HG02943 (cell line): ENCODE data around the gene TBX20.
"Not testable (repeated sequence)": the region's sequence is repeated elsewhere in the genome, so short reads cannot be mapped to it uniquely, and the experiment has no call there.

Experiments
- ATAC-seq: cut with Tn5 transposase; IDR thresholded peaks from one replicate; pipeline ENCODE4 v1.9.1; 2021; ENCODE audit warnings: mild to moderate bottlenecking, low read depth, moderate library complexity; ENCODE audit not compliant: unreplicated experiment

Gene TBX20

GRCh38 chr7:35228496-35229051, 25.3 kb downstream of the TBX20 start:
- not testable (repeated sequence) for ATAC-seq

GRCh38 chr7:35227438-35227837, 26.5 kb downstream of the TBX20 start:
- not testable (repeated sequence) for ATAC-seq

- not testable (repeated sequence) for ATAC-seq
Measured at GRCh38 chr7:35222445-35222844, 31.5 kb downstream of the TBX20 start.

- ATAC-seq, result not testable (repeated sequence)
Measured at GRCh38 chr7:35220176-35220575, 33.7 kb downstream of the TBX20 start.

GRCh38 chr7:35216033-35216432, 37.9 kb downstream of the TBX20 start:
- not testable (repeated sequence) for ATAC-seq

- not testable (repeated sequence) for ATAC-seq
Measured at GRCh38 chr7:35215063-35215462, 38.8 kb downstream of the TBX20 start.

- ATAC-seq, result not testable (repeated sequence)
Measured at GRCh38 chr7:35206924-35207323, 47.0 kb downstream of the TBX20 start.

- ATAC-seq, result not testable (repeated sequence)
Measured at GRCh38 chr7:35204850-35205249, 49.0 kb downstream of the TBX20 start.

GRCh38 chr7:35204031-35204430, 49.9 kb downstream of the TBX20 start:
- not testable (repeated sequence) for ATAC-seq

GRCh38 chr7:35202353-35202752, 51.5 kb downstream of the TBX20 start:
- not testable (repeated sequence) for ATAC-seq

GRCh38 chr7:35200170-35200569, 53.7 kb downstream of the TBX20 start:
- ATAC-seq, result not testable (repeated sequence)

- ATAC-seq, result not testable (repeated sequence)
Measured at GRCh38 chr7:35198370-35199140, 55.3 kb downstream of the TBX20 start.

GRCh38 chr7:35191571-35191970, 62.3 kb downstream of the TBX20 start:
- not testable (repeated sequence) for ATAC-seq

- not testable (repeated sequence) for ATAC-seq
Measured at GRCh38 chr7:35190146-35190773, 63.6 kb downstream of the TBX20 start.

- ATAC-seq, result not testable (repeated sequence)
Measured at GRCh38 chr7:35186751-35187150, 67.1 kb downstream of the TBX20 start.

- ATAC-seq, result no peak
Measured at GRCh38 chr7:35185908-35186731, 67.8 kb downstream of the TBX20 start.

GRCh38 chr7:35185578-35185907, 68.4 kb downstream of the TBX20 start:
- ATAC-seq, result not testable (repeated sequence)

GRCh38 chr7:35184961-35185360, 68.9 kb downstream of the TBX20 start:
- not testable (repeated sequence) for ATAC-seq

- ATAC-seq, result not testable (repeated sequence)
Measured at GRCh38 chr7:35183873-35184503, 69.9 kb downstream of the TBX20 start.

GRCh38 chr7:35180665-35181064, 73.2 kb downstream of the TBX20 start:
- not testable (repeated sequence) for ATAC-seq
